Fibroblast of lung (primary cell): ENCODE measurements around the gene SBF2.

Experiments used
- CTCF ChIP-seq, 2 donors: IDR thresholded peaks in 1 of 2; conservative IDR thresholded peaks in 1 of 2; 1 replicate in 1 of 2; 2 replicates in 1 of 2; pipeline ENCODE4 v1.5.1; 2011 to 2012; ENCODE audit warnings: low read length in 2 of 2, control low read depth in 1 of 2, inconsistent platforms in 1 of 2, low read depth in 1 of 2, mild to moderate bottlenecking in 1 of 2
- EZH2 ChIP-seq: IDR thresholded peaks from 2 replicates; pipeline ENCODE4 v1.5.1; 2012; ENCODE audit warnings: low read length, control low read depth, mild to moderate bottlenecking; ENCODE audit errors: missing control alignments

- TF ChIP-seq CTCF (conservative IDR thresholded peaks at IDR 0.05 in 1 of 2, IDR thresholded peaks at IDR 0.05 in 1 of 2; ENCODE audit: low read depth in 1 of 2, low read length in 2 of 2) (no peak), EZH2 (no peak)
Observed at GRCh38 chr11:10096987-10097386, 197.0 kb downstream of the SBF2 start.
